Esophagus squamous epithelium (tissue), 4 donors: Measurements from ENCODE around the gene FILIP1.

Source experiments
- POLR2A ChIP-seq, 4 donors: fragments of 450-650 bp; IDR thresholded peaks; one replicate each; pipeline ENCODE4 v1.6.1; 2017; ENCODE audit warnings: antibody characterized with exemption in 4 of 4, mild to moderate bottlenecking in 4 of 4, moderate library complexity in 3 of 4
- TF ChIP-seq, protein P1 (sequence below), 6 experiments: fragments of 450-650 bp in 4 of 6; fragments of 200-600 bp in 2 of 6; sonication (generic) in 2 of 6; IDR thresholded peaks; one replicate each; pipeline ENCODE4 v1.5.1; 2016 to 2019; ENCODE audit warnings: antibody characterized with exemption in 6 of 6, mild to moderate bottlenecking in 4 of 6, moderate library complexity in 4 of 6

DNA sequence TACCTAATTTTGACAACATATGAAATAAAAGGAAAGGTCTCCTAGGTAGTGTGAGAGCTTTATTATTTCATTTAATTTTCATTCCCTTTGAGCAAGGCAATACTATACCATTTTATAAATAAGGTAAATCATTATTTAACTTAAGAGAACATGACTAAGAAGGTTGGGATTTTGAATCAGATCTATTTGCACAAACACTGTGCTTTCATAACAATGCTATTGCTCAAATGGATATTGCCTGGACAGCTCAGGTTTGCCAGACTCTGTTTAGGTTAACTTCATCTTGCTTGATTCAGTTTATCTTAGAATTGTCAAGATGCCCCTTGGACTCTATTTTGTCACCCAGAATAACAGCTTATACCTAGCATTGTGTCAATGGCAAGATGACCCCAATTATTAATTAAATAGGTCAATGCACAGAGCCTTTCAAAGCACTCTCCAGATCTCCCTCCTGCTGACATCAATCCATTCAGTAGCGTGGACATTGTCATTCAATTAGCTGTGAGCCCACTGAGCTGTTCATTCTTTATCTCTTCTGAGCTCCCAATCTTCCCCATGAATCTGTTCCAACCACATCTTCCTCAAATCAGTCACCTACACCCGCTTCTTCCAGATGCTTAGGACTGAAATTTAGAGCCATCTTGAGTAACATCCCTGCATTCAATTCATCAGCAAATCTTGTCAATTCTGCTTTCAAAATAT lies 166.9 kb downstream of the FILIP1 start:
- TF ChIP-seq, protein P1, sequence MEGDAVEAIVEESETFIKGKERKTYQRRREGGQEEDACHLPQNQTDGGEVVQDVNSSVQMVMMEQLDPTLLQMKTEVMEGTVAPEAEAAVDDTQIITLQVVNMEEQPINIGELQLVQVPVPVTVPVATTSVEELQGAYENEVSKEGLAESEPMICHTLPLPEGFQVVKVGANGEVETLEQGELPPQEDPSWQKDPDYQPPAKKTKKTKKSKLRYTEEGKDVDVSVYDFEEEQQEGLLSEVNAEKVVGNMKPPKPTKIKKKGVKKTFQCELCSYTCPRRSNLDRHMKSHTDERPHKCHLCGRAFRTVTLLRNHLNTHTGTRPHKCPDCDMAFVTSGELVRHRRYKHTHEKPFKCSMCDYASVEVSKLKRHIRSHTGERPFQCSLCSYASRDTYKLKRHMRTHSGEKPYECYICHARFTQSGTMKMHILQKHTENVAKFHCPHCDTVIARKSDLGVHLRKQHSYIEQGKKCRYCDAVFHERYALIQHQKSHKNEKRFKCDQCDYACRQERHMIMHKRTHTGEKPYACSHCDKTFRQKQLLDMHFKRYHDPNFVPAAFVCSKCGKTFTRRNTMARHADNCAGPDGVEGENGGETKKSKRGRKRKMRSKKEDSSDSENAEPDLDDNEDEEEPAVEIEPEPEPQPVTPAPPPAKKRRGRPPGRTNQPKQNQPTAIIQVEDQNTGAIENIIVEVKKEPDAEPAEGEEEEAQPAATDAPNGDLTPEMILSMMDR (IDR thresholded peaks at IDR 0.05), result no peak
- TF ChIP-seq POLR2A (IDR thresholded peaks at IDR 0.05), result no peak
